GM10266 (cell line): ENCODE results near the gene MFSD11.
"Not testable (repeated sequence)": the region's sequence is repeated elsewhere in the genome, so short reads cannot be mapped to it uniquely, and the experiment has no call there.

Experiments used
- DNase-seq: peaks from one replicate; pipeline ENCODE4 v3.0.0; 2012; ENCODE audit errors: extremely low spot score
- CTCF ChIP-seq: IDR thresholded peaks from 2 replicates; pipeline ENCODE4 v1.5.1; 2012; ENCODE audit warnings: mild to moderate bottlenecking, low read depth; ENCODE audit not compliant: control insufficient read depth, insufficient read depth; ENCODE audit errors: missing control alignments

MFSD11 gene

GRCh38 chr17:76808326-76808725 is 70.4 kb downstream of the MFSD11 start:
- DNase-seq = no peak
- no peak for TF ChIP-seq CTCF

- no peak for DNase-seq
- TF ChIP-seq CTCF = no peak
Observed at GRCh38 chr17:76810956-76811355, 73.0 kb downstream of the MFSD11 start.

GRCh38 chr17:76811834-76812233 is 73.9 kb downstream of the MFSD11 start:
- no peak for DNase-seq
- no peak for TF ChIP-seq CTCF

- no peak for DNase-seq
- no peak for TF ChIP-seq CTCF
Observed at GRCh38 chr17:76812263-76812662, 74.3 kb downstream of the MFSD11 start.

GRCh38 chr17:76812968-76813367 is 75.0 kb downstream of the MFSD11 start:
- no peak for DNase-seq
- no peak for TF ChIP-seq CTCF

- not testable (repeated sequence) for DNase-seq
Observed at GRCh38 chr17:76815907-76816589, 78.1 kb downstream of the MFSD11 start.

GRCh38 chr17:76816590-76817135 is 78.7 kb downstream of the MFSD11 start:
- DNase-seq = peak; percentile 70
- TF ChIP-seq CTCF = peak; percentile 57
